Measurements from ENCODE around the gene ARHGEF1. TPM values are rescaled to one million over a fixed set of nuclear protein-coding genes. Genes with fewer than 3 reads are reported as not detected.

The ARHGEF1 gene
- total RNA-seq, 1 experiment from 2014 or later, result 69.5 TPM

DNA sequence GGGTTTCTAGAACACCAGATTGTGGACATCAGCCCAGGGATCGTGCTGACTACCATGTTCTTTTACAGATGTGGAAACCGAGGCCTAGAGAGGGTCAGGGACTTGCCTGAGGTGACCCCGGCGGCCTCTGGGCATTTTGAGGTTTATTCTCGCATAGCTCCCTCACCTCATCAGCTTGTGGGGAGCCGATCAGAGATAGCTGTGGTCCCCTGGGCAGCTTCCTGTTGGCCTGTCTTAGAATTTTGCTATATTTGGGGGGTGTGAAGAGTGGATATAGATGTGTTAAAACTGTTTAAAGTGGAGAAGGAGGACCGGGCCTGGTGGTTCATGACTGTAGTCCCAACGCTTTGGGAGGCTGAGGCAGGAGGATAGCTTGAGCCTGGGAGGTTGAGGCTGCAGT lies 6.9 kb downstream of the ARHGEF1 start:
- DNase-seq (ENCODE audit: low read depth, low spot score), result no peak
- Histone ChIP-seq H3K4me1 (ENCODE audit: control insufficient read depth, insufficient read depth, low read length) (peaks cover 23% of the 10 kb centered on the region), H3K27me3 (ENCODE audit: control insufficient read depth, insufficient read depth, low read length) (no peaks in the 10 kb centered on the region), H3K36me3 (ENCODE audit: control insufficient read depth, insufficient read depth, low read length) (no peaks in the 10 kb centered on the region), H3K4me3 (ENCODE audit: low read depth in 2 of 2, low read length in 2 of 2) (no peak overlapping the region), H3K27ac (ENCODE audit: low read length) (no peak overlapping the region), H3K9me3 (ENCODE audit: control insufficient read depth, insufficient read depth, low read depth, low read length) (no peaks in the 10 kb centered on the region)
- ATAC-seq, result no peak
- CTCF ChIA-PET, result no interaction called here
- intact Hi-C loops (cut with micrococcal nuclease; ENCODE audit: unreplicated experiment), result loop anchor here (10.0 kb wide), 1 partner anchor 45 kb away; no protein-coding TSS in a partner anchor
- no TSS peak for BruUV-seq (replicated peaks)
- POLR2A ChIA-PET, result no interaction called here
- in situ Hi-C loops (cut with HindIII; ENCODE audit: low pct_unique_long_range_greater_than_20kb, low sequenced_read_pairs), result no loop called here
- TF ChIP-seq, protein P1, sequence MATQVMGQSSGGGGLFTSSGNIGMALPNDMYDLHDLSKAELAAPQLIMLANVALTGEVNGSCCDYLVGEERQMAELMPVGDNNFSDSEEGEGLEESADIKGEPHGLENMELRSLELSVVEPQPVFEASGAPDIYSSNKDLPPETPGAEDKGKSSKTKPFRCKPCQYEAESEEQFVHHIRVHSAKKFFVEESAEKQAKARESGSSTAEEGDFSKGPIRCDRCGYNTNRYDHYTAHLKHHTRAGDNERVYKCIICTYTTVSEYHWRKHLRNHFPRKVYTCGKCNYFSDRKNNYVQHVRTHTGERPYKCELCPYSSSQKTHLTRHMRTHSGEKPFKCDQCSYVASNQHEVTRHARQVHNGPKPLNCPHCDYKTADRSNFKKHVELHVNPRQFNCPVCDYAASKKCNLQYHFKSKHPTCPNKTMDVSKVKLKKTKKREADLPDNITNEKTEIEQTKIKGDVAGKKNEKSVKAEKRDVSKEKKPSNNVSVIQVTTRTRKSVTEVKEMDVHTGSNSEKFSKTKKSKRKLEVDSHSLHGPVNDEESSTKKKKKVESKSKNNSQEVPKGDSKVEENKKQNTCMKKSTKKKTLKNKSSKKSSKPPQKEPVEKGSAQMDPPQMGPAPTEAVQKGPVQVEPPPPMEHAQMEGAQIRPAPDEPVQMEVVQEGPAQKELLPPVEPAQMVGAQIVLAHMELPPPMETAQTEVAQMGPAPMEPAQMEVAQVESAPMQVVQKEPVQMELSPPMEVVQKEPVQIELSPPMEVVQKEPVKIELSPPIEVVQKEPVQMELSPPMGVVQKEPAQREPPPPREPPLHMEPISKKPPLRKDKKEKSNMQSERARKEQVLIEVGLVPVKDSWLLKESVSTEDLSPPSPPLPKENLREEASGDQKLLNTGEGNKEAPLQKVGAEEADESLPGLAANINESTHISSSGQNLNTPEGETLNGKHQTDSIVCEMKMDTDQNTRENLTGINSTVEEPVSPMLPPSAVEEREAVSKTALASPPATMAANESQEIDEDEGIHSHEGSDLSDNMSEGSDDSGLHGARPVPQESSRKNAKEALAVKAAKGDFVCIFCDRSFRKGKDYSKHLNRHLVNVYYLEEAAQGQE (IDR thresholded peaks at IDR 0.05; ENCODE audit: insufficient read depth in 1 of 2, low read depth in 2 of 2, low read length in 1 of 2), result no peak
- TF ChIP-seq SIN3A (IDR thresholded peaks at IDR 0.05; ENCODE audit: borderline replicate concordance, insufficient read depth, low read depth, low read length) (no peak), POLR2AphosphoS5 (IDR thresholded peaks at IDR 0.05; ENCODE audit: low read depth, low read length) (no peak), TCF7L2 (IDR thresholded peaks at IDR 0.05; ENCODE audit: low read depth, low read length) (no peak)
- TF ChIP-seq, protein P2, sequence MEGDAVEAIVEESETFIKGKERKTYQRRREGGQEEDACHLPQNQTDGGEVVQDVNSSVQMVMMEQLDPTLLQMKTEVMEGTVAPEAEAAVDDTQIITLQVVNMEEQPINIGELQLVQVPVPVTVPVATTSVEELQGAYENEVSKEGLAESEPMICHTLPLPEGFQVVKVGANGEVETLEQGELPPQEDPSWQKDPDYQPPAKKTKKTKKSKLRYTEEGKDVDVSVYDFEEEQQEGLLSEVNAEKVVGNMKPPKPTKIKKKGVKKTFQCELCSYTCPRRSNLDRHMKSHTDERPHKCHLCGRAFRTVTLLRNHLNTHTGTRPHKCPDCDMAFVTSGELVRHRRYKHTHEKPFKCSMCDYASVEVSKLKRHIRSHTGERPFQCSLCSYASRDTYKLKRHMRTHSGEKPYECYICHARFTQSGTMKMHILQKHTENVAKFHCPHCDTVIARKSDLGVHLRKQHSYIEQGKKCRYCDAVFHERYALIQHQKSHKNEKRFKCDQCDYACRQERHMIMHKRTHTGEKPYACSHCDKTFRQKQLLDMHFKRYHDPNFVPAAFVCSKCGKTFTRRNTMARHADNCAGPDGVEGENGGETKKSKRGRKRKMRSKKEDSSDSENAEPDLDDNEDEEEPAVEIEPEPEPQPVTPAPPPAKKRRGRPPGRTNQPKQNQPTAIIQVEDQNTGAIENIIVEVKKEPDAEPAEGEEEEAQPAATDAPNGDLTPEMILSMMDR (IDR thresholded peaks at IDR 0.05), result no peak

DNA sequence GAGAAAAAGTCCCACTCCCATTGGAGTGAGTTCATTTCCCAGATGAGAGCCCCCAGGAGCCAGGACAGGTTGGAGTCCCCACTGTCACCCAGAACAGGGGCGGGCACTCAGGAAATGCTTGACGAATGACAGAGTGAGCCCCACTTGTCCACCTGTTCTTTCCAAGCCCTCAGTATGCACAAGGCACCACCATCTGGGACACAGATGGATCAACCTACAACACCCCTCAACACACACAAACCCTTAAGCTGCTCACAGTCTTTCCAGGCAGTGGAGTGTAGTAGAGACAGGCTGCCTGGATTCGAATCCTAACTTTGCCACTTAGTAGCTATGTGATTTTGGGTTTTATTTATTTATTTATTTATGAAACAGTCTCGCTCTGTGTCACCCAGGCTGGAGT lies 8.0 kb downstream of the ARHGEF1 start:
- no peaks in the 10 kb centered on the region for H3K36me3 ChIP-seq (ENCODE audit: control insufficient read depth, insufficient read depth, low read length)
- POLR2A ChIA-PET, result no interaction called here
- H3K4me3 ChIP-seq (ENCODE audit: low read depth in 2 of 2, low read length in 2 of 2), result no peak overlapping the region
- TF ChIP-seq SIN3A (IDR thresholded peaks at IDR 0.05; ENCODE audit: borderline replicate concordance, insufficient read depth, low read depth, low read length), result no peak
- no peak for TF ChIP-seq TCF7L2 (IDR thresholded peaks at IDR 0.05; ENCODE audit: low read depth, low read length)
- TF ChIP-seq, protein P1 (IDR thresholded peaks at IDR 0.05; ENCODE audit: insufficient read depth in 1 of 2, low read depth in 2 of 2, low read length in 1 of 2), result no peak
- TF ChIP-seq, protein P2 (IDR thresholded peaks at IDR 0.05), result no peak
- no peak for TF ChIP-seq POLR2AphosphoS5 (IDR thresholded peaks at IDR 0.05; ENCODE audit: low read depth, low read length)
- no peaks in the 10 kb centered on the region for H3K9me3 ChIP-seq (ENCODE audit: control insufficient read depth, insufficient read depth, low read depth, low read length)
- peaks cover 20% of the 10 kb centered on the region for H3K4me1 ChIP-seq (ENCODE audit: control insufficient read depth, insufficient read depth, low read length)
- CTCF ChIA-PET, result interaction anchor here (0.6 kb wide), 1 partner anchor 74 kb away, joined by 10 read pairs; no protein-coding TSS in a partner anchor
- no peak for DNase-seq (ENCODE audit: low read depth, low spot score)
- in situ Hi-C loops (cut with HindIII; ENCODE audit: low pct_unique_long_range_greater_than_20kb, low sequenced_read_pairs) (no loop called here), intact Hi-C loops (cut with micrococcal nuclease; ENCODE audit: unreplicated experiment) (no loop called here)
- H3K27ac ChIP-seq (ENCODE audit: low read length), result no peak overlapping the region
- H3K27me3 ChIP-seq (ENCODE audit: control insufficient read depth, insufficient read depth, low read length), result no peaks in the 10 kb centered on the region
- no peak for ATAC-seq
- no TSS peak for BruUV-seq (replicated peaks)

Data from Panc1 (cell line).